PC-9 (cell line): ENCODE measurements around the gene CADPS2.

Experiments used
- CTCF ChIP-seq: fragments of 200-600 bp; sonication (generic); conservative IDR thresholded peaks from 2 replicates; pipeline ENCODE4 v1.6.1; 2017; ENCODE audit warnings: mixed run types, antibody characterized with exemption, mild to moderate bottlenecking, moderate library complexity
- EZH2 ChIP-seq: fragments of 200-600 bp; sonication (generic); IDR thresholded peaks from 2 replicates; pipeline ENCODE4 v1.8.0; 2017; ENCODE audit warnings: antibody characterized with exemption, low read depth

- TF ChIP-seq EZH2 (no peak), CTCF (no peak)
These were observed 488.9 kb downstream of the CADPS2 start for GRCh38 chr7:122397381-122397780.
